ENCODE measurements around the gene TULP4.
A peak's percentile ranks its signal among the peaks of the same experiment; 100 is the strongest.
"Not testable (repeated sequence)": the region's sequence is repeated elsewhere in the genome, so short reads cannot be mapped to it uniquely, and the experiment has no call there.

Gene TULP4

DNA sequence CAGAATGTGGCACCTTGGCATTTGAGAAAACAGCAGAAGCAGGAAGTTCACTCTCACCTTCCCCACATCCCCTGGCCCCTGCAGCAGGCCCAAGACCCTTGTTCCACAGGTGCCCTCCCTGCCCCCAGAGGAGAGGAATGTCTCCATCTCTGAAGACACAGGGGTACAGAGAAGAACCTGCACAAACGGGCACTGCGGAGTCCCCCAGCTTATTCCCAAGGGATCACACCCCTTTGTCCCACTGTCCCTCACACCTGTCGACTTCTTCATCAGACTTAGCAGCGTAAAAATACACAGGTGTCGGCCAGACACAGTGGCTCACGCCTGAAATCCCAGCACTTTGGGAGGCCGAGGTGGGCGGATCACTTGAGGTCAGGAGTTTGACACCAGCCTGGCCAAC is 204.8 kb downstream of the TULP4 start:
- no peak for DNase-seq (ENCODE audit: low read depth)
- TF ChIP-seq, protein P1, sequence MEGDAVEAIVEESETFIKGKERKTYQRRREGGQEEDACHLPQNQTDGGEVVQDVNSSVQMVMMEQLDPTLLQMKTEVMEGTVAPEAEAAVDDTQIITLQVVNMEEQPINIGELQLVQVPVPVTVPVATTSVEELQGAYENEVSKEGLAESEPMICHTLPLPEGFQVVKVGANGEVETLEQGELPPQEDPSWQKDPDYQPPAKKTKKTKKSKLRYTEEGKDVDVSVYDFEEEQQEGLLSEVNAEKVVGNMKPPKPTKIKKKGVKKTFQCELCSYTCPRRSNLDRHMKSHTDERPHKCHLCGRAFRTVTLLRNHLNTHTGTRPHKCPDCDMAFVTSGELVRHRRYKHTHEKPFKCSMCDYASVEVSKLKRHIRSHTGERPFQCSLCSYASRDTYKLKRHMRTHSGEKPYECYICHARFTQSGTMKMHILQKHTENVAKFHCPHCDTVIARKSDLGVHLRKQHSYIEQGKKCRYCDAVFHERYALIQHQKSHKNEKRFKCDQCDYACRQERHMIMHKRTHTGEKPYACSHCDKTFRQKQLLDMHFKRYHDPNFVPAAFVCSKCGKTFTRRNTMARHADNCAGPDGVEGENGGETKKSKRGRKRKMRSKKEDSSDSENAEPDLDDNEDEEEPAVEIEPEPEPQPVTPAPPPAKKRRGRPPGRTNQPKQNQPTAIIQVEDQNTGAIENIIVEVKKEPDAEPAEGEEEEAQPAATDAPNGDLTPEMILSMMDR (IDR thresholded peaks at IDR 0.05; ENCODE audit: control insufficient read depth, extremely low read depth, insufficient read depth): no peak
- no peak overlapping the region for H3K4me3 ChIP-seq (ENCODE audit: low read depth, low read length)

DNA sequence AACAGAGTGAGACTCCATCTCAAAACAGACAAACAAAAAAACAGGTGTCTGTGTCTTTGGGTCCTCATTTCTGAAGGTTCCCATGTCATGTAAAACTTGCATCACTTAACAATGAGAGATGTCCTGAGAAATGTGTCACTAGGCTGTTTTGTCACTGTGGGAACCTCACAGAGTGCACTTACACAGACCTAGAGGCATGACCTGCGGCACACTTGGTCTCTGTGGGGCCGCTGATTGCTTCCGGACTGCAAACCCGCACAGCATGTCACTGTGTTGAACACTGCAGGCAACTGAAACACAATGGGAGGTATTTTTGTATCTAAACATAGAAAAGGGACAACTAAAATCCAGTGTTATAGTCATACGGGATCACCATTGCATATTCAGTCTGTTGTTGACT is 205.3 kb downstream of the TULP4 start:
- no peak for DNase-seq (ENCODE audit: low read depth)
- TF ChIP-seq, protein P1 (IDR thresholded peaks at IDR 0.05; ENCODE audit: control insufficient read depth, extremely low read depth, insufficient read depth): no peak

DNA sequence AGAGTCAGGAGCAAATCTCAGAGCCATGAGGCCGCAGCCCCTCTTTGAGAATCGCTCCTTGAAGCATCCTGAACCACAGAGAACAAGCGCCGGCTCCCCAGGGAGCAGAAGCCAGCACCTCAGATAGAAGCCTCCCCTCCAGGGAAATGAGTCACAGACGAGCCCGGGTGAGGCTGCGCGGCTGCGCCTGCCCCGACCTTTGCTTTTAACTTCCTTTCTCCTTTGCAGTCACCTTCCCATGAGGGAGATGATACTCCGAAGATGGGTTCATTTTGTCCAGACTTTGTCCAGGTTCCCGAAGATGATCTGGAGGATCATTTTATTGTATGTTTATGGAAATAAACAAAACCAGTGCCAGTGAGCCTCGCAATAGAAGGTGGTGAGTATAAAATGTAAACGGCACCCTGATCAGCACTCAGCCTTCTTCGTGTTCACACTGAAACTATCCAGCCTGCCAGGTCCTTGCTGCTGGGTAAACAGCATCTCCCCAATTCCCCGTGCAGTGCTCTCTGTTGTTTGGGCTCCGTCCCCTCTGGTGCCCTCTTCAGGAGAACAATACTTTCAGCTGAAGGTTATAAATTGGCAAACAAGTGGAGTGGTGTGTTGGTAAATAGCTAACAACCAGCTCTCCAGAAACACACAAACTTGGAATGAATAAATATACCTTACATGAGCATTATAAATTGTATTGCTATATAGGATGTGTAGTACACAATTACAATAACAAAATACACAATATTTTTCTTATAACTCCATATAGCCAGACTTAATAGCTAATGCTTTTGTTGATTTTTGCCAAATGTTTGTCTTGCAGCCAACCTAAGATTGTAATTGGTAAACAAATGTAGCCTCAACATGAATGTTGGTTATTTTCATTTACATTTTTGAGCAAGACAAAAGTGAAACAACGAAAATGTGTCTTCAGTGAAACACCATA is 206.2 kb downstream of the TULP4 start:
- TF ChIP-seq, protein P1 (IDR thresholded peaks at IDR 0.05; ENCODE audit: control insufficient read depth, extremely low read depth, insufficient read depth): peak; percentile 30
- peak; percentile 58 for DNase-seq (ENCODE audit: low read depth)
- no peak overlapping the region for H3K4me3 ChIP-seq (ENCODE audit: low read depth, low read length)

More for the DNA sequence above, 205.3 kb downstream of the TULP4 start:
- no peak overlapping the region for H3K4me3 ChIP-seq (ENCODE audit: low read depth, low read length)

DNA sequence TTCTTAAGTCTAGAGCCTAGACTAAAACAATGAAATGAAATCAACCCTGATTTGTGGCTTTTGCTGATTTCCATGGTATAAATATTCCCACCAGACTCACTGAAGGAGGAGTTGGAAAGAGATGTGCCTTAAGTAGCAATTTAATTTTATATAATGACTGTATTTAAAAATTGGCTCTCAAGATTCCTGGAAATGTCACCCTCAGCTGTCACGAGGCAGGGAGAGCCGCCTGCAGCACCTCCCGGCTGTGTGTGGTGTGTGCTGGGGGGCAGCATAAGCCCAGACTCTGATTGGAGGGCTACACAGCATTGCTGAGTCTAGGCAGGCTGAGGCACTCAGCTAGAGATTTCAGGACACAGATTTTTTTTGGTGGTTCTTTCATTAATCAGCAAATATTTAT is 207.0 kb downstream of the TULP4 start:
- TF ChIP-seq, protein P1 (IDR thresholded peaks at IDR 0.05; ENCODE audit: control insufficient read depth, extremely low read depth, insufficient read depth): no peak
- DNase-seq (ENCODE audit: low read depth): no peak
- H3K4me3 ChIP-seq (ENCODE audit: low read depth, low read length): no peak overlapping the region

DNA sequence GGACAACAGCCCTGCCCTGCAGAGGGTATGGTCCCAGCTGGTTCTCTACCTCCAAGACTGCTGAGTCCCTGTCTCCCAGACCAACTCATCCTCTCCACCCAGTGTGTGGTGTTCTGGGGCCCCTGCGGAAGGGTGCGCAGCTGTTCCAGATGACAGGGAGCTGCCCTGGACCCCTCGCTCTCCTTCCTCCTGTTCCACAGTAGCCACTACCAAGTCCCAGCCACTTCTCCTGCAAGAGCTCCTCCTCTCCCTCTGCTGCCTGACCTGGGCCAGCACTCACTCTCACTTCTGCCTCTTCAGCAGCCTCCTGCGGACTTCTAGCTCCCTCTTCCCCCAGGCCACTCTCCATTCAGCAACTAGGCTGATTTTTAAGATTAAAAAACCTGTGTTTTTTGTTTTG is 207.5 kb downstream of the TULP4 start:
- TF ChIP-seq, protein P1 (IDR thresholded peaks at IDR 0.05; ENCODE audit: control insufficient read depth, extremely low read depth, insufficient read depth): no peak
- H3K4me3 ChIP-seq (ENCODE audit: low read depth, low read length): no peak overlapping the region
- no peak for DNase-seq (ENCODE audit: low read depth)

DNA sequence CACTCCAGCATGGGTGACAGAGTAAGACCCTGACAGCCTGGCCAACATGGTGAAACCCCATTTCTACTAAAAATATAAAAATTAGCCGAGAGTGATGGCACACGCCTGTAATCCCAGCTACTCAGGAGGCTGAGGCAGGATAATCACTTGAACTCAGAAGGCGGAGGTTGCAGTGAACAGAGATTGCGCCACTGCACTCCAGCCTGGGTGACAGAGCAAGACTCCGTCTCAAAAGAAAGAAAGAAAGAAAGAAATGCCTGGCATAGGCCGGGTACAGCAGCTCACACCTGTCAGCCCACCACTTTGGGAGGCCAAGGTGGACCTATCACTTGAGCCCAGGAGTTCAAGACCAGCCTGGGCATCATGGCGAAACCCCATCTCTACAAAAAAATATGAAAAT is 208.7 kb downstream of the TULP4 start:
- not testable (repeated sequence) for DNase-seq (ENCODE audit: low read depth); H3K4me3 ChIP-seq (ENCODE audit: low read depth, low read length)

DNA sequence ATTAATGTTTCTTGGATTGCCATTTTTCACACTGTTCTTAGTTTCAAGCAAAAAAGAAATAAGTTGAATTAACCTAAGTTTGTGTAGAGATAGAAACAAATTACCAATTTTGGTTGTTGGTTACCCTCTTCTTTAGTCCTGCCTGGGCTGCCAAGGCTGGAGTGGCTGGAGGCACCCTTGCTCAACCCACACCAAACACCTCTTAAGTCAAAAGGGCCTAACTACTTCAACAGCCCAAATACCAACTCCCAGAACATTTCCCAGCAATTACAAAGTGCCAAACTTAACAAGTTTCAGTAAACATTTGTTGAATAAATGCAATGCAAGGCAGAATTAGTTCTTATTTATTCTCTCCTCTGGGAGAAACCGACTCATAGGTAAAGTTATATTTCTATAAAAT is 209.5 kb downstream of the TULP4 start:
- H3K4me3 ChIP-seq (ENCODE audit: low read depth, low read length): no peak overlapping the region
- TF ChIP-seq, protein P1 (IDR thresholded peaks at IDR 0.05; ENCODE audit: control insufficient read depth, extremely low read depth, insufficient read depth): no peak
- no peak for DNase-seq (ENCODE audit: low read depth)
